HG03280 (cell line): ENCODE measurements around the gene HRH1.
"Not testable (repeated sequence)": the region's sequence is repeated elsewhere in the genome, so short reads cannot be mapped to it uniquely, and the experiment has no call there.

Source experiments
- ATAC-seq: cut with Tn5 transposase; IDR thresholded peaks from one replicate; pipeline ENCODE4 v1.9.1; 2021; ENCODE audit warnings: mild to moderate bottlenecking, moderate library complexity; ENCODE audit not compliant: unreplicated experiment

Gene HRH1

GRCh38 chr3:11201251-11202019 lies 47.1 kb downstream of the HRH1 start:
- no peak for ATAC-seq

- ATAC-seq = no peak
These were observed 49.7 kb downstream of the HRH1 start for GRCh38 chr3:11203961-11204360.

- ATAC-seq = no peak
These were observed 50.5 kb downstream of the HRH1 start for GRCh38 chr3:11204697-11205348.

- ATAC-seq = not testable (repeated sequence)
These were observed 51.6 kb downstream of the HRH1 start for GRCh38 chr3:11205881-11206280.

GRCh38 chr3:11206316-11206715 lies 52.0 kb downstream of the HRH1 start:
- ATAC-seq = no peak

GRCh38 chr3:11206953-11207352 lies 52.7 kb downstream of the HRH1 start:
- no peak for ATAC-seq

- ATAC-seq = no peak
These were observed 57.4 kb downstream of the HRH1 start for GRCh38 chr3:11211531-11212298.

GRCh38 chr3:11212299-11212608 lies 58.0 kb downstream of the HRH1 start:
- no peak for ATAC-seq

GRCh38 chr3:11212784-11213183 lies 58.5 kb downstream of the HRH1 start:
- ATAC-seq = no peak

GRCh38 chr3:11213810-11214450 lies 59.6 kb downstream of the HRH1 start:
- no peak for ATAC-seq

- no peak for ATAC-seq
These were observed 60.2 kb downstream of the HRH1 start for GRCh38 chr3:11214451-11214978.

GRCh38 chr3:11217370-11217769 lies 63.1 kb downstream of the HRH1 start:
- not testable (repeated sequence) for ATAC-seq

GRCh38 chr3:11220230-11220629 lies 65.9 kb downstream of the HRH1 start:
- no peak for ATAC-seq

GRCh38 chr3:11221818-11222415 lies 67.6 kb downstream of the HRH1 start:
- ATAC-seq = no peak

- no peak for ATAC-seq
These were observed 69.7 kb downstream of the HRH1 start for GRCh38 chr3:11224010-11224409.

- no peak for ATAC-seq
These were observed 70.6 kb downstream of the HRH1 start for GRCh38 chr3:11224870-11225229.

- no peak for ATAC-seq
These were observed 71.7 kb downstream of the HRH1 start for GRCh38 chr3:11226042-11226370.

- no peak for ATAC-seq
These were observed 73.7 kb downstream of the HRH1 start for GRCh38 chr3:11228041-11228440.

GRCh38 chr3:11230125-11230524 lies 75.8 kb downstream of the HRH1 start:
- ATAC-seq = no peak

GRCh38 chr3:11230832-11231231 lies 76.5 kb downstream of the HRH1 start:
- no peak for ATAC-seq

- ATAC-seq = no peak
These were observed 81.1 kb downstream of the HRH1 start for GRCh38 chr3:11235385-11235784.
